HG02588 (cell line): ENCODE data around the gene IL23R.

ENCODE experiments used
- ATAC-seq: cut with Tn5 transposase; IDR thresholded peaks from one replicate; pipeline ENCODE4 v1.9.1; 2021; ENCODE audit warnings: mild to moderate bottlenecking, moderate library complexity; ENCODE audit not compliant: unreplicated experiment

Gene IL23R

GRCh38 chr1:67294836-67295617, 128.8 kb downstream of the IL23R start:
- no peak for ATAC-seq

GRCh38 chr1:67298762-67299161, 132.5 kb downstream of the IL23R start:
- no peak for ATAC-seq

DNA sequence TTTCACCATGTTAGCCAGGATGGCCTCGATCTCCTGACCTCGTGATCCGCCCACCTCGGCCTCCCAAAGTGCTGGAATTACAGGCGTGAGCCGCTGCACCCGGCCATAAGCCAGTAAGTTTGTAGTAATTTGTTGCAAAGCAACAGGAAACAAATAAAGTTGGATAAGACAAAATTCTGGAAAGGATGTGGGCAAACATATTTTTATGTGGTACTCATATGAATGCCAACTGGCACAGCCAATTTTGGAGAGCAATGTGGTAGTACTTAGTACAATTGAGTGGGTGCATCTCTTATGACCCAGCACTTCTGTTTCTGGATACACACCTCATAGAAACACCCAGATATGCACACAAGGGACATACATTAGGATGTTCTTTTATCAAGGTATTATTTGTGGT, 133.0 kb downstream of the IL23R start:
- ATAC-seq: no peak

DNA sequence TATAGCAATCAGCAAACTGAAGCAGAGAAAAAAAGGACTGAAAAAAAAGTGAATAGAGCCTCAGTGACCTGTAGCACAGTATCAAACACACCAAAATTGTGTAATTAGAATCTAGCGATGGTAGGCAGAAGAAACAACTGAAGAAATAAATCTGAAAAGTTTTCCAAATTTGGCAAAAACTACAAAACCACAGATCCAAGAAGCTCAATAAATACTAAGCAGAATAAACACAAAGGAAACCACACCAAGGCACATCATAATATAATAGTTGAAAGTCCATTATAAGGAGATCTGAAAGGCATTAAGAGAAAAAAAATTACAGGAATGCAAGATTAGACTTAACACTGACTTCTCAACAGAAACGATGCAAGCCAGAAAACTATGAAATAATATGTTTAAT, 134.3 kb downstream of the IL23R start:
- ATAC-seq: no peak

- no peak for ATAC-seq
These were observed 137.8 kb downstream of the IL23R start for GRCh38 chr1:67304023-67304422.

GRCh38 chr1:67306547-67306946, 140.3 kb downstream of the IL23R start:
- ATAC-seq: no peak

GRCh38 chr1:67307251-67308060, 141.2 kb downstream of the IL23R start, which contains the start of gene IL12RB2:
Gene IL12RB2, plus strand, starts transcription at chr1:67307873. Its CDS starts 12,496 bp downstream, at chr1:67320369.
- peak; percentile 69 for ATAC-seq

- ATAC-seq: peak; percentile 18
These were observed 141.9 kb downstream of the IL23R start for GRCh38 chr1:67308136-67308535.
